Common myeloid progenitor, CD34-positive (primary cell): ENCODE measurements around the gene MFRP.

Experiments used
- CTCF ChIA-PET: fragments of 350-600 bp; sonication (Branson Sonifier 250); formaldehyde crosslinking; loops from one replicate; lab custom pipeline; 2021; ENCODE audit warnings: antibody characterized with exemption; lab: Charles Lee
- POLR2A ChIA-PET: fragments of 350-600 bp; sonication (Branson Sonifier 250); formaldehyde crosslinking; loops from one replicate; lab custom pipeline; 2021; ENCODE audit warnings: antibody characterized with exemption; lab: Charles Lee
- DNase-seq, 3 donors: peaks; one replicate each; pipeline versions ENCODE4 v3.0.0 to v3.0.0-alpha.2; 2013
- H3K27ac ChIP-seq, 2 experiments: 1 replicate in 1 of 2; 2 replicates in 1 of 2; pipeline ENCODE4 v1.7.0; 2013; ENCODE audit warnings: inconsistent platforms in 2 of 2, low read length in 2 of 2, mild to moderate bottlenecking in 2 of 2, low read depth in 1 of 2, moderate library complexity in 1 of 2; ENCODE audit not compliant: severe bottlenecking in 2 of 2, insufficient read depth in 1 of 2, poor library complexity in 1 of 2
- H3K27me3 ChIP-seq, 5 experiments: replicated peaks in 2 of 5; 1 replicate in 3 of 5; 2 replicates in 2 of 5; pipeline versions ENCODE4 v1.6.1 to v1.7.0; 2013; ENCODE audit warnings: low read length in 4 of 5, mild to moderate bottlenecking in 2 of 5, moderate library complexity in 2 of 5, inconsistent platforms in 1 of 5; ENCODE audit not compliant: insufficient read depth in 5 of 5, control insufficient read depth in 4 of 5
- H3K36me3 ChIP-seq, 4 experiments: 1 replicate in 2 of 4; 2 replicates in 2 of 4; pipeline versions ENCODE4 v1.6.1 to v1.7.0; 2013; ENCODE audit warnings: low read length in 3 of 4, control low read depth in 1 of 4, mild to moderate bottlenecking in 1 of 4; ENCODE audit not compliant: control insufficient read depth in 4 of 4, insufficient read depth in 4 of 4
- H3K4me1 ChIP-seq, 4 experiments: 1 replicate in 3 of 4; 2 replicates in 1 of 4; pipeline versions ENCODE4 v1.6.1 to v1.7.1; 2013; ENCODE audit warnings: low read length in 3 of 4, mild to moderate bottlenecking in 3 of 4, control low read depth in 1 of 4, inconsistent platforms in 1 of 4, moderate library complexity in 1 of 4; ENCODE audit not compliant: control insufficient read depth in 4 of 4, insufficient read depth in 4 of 4; ENCODE audit errors: control extremely low read depth in 1 of 4
- H3K4me3 ChIP-seq, 7 experiments: 1 replicate in 4 of 7; 2 replicates in 3 of 7; pipeline versions ENCODE4 v1.5.1 to v1.7.0; 2013; ENCODE audit warnings: mild to moderate bottlenecking in 7 of 7, low read length in 6 of 7, moderate library complexity in 6 of 7, inconsistent platforms in 2 of 7, low read depth in 2 of 7, control low read depth in 1 of 7; ENCODE audit not compliant: insufficient read depth in 4 of 7, control insufficient read depth in 1 of 7; ENCODE audit errors: extremely low read depth in 1 of 7
- H3K9me3 ChIP-seq, 5 experiments: 1 replicate in 4 of 5; 2 replicates in 1 of 5; pipeline versions ENCODE4 v1.6.1 to v1.7.1; 2013; ENCODE audit warnings: low read length in 4 of 5, mild to moderate bottlenecking in 2 of 5, inconsistent platforms in 1 of 5, low read depth in 1 of 5, moderate library complexity in 1 of 5; ENCODE audit not compliant: control insufficient read depth in 4 of 5, insufficient read depth in 2 of 5; ENCODE audit errors: control extremely low read depth in 1 of 5
- WGBS: methylation state at CpG from one replicate; pipeline ENCODE4 v1.1.5; 2013; ENCODE audit not compliant: insufficient coverage; 5-methylcytosine and 5-hydroxymethylcytosine counted together

MFRP gene

DNA sequence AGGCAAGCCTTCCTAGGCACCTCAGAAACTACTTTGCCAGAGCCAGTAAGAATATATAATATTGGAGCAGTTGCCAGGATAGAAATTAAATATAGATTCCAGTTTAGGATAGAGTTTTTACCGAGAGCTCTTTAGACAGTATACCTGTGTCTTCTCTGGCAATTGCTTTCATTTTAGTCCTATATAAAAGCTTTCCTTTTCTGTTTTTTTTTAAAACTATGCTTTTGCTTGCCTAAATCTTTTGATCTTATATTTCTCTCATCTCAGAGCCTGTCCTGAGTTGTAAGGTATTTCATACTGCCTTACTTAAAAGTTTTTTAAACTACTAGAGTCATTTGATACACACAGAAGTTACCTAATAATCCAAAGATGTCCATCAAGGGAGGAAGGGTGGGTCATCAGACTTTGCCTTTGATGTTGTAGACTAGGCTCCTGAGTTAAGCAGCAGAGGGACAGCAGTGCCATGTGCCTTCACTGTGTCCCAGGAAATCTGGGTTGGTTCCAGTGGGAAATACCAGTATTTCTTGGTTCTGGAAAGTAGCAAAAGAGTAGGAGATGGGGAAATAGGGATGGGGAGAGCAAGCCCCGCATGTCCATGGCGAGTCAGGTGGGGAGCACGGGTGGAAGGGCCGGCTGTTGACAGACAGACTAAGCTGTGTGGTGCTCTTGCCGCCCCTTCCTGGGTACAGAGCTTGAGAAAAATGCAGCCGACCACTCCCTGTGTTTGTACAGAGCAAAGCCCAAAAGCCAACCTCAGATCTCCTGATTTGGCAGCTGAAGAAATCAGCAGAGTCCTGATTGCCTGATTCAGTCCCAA is 40.7 kb downstream of the MFRP start:
- Histone ChIP-seq H3K4me1 (peaks cover 0 to 6% (median 0%) of the 10 kb centered on the region in 4 experiments), H3K4me3 (no peak overlapping the region), H3K27ac (no peak overlapping the region), H3K27me3 (no peaks in the 10 kb centered on the region), H3K36me3 (peaks cover 16 to 42% (median 30%) of the 10 kb centered on the region in 4 experiments), H3K9me3 (no peaks in the 10 kb centered on the region)
- no peak for DNase-seq
- 96% methylated on average over 6 of the region's 7 CpGs for WGBS
- ChIA-PET CTCF (interaction anchor here (1.2 to 4.7 kb wide), 3 partner anchors 12 to 85 kb away, joined by 3 to 25 read pairs (median 20); partner anchors contain the start of gene MCAM), POLR2A (no interaction called here)

DNA sequence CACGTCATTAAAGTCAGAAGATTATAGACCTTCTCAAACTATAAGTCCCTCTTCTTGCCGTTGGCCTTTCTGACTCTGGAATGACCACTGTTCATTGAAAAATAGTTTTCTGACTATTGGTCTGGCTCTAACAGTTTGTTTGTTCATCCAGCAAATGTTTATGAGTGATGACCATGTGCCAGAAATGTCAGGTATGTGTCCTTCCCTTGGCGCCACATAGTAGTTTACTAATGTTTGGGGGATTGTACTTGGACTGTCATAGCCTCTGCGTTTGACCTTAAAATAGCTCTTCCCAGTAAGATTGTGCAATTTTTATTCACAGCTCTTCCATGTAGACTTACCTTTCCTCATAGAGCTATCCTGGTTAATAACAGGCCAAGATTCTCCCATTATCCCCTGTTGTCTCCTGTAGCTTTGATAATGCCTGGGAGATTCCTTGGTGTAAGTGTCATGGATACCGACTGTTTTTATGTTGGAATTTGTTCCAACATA is 43.2 kb downstream of the MFRP start:
- ChIA-PET CTCF (interaction anchor here (1.2 kb wide), 1 partner anchor 20 kb away, joined by 4 read pairs; no protein-coding TSS in a partner anchor), POLR2A (no interaction called here)
- DNase-seq = no peak
- WGBS = 100% methylated on average over 1 of the region's 5 CpGs
- H3K36me3 ChIP-seq = peaks cover 22 to 67% (median 47%) of the 10 kb centered on the region in 4 experiments
- H3K4me1 ChIP-seq = peaks cover 0 to 6% (median 0%) of the 10 kb centered on the region in 4 experiments
- no peaks in the 10 kb centered on the region for H3K27me3 ChIP-seq
- no peak overlapping the region for H3K27ac ChIP-seq
- no peaks in the 10 kb centered on the region for H3K9me3 ChIP-seq
- no peak overlapping the region for H3K4me3 ChIP-seq

DNA sequence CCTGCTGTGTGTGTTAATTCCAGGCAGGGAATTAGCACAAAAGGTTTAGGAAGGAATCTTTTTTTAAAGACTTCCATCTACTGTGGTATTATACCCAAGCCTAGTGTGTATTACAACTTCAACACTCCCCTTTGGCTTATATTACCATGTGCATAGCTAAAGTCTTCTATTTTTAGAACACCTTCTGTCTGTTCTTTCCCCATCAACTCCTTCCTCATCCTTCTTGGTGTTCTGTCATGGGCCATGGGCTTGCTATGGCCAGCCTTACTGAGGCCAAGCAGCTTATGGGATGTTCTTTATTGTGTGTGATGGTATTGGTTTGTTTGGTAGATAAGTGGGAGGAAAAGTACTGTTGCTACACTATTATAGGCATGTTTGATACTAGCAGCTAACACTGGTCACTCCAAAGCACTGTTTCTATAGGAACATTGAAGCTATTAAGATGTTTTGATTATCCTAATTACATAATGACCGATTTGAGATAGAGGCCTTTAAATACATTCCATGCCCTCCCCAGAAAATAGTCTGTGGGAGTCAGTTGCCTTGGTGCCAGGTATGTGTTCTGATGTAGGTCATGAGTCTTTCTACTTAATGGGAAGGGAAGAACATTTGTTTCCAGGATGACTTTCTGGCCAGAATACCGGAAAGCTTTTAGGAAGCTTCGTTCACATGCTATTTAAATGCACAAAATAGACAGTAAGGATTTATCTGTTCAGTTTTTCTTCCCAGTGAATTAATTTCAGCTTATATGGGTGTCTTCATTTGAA is 46.1 kb downstream of the MFRP start:
- CTCF ChIA-PET = interaction anchor here (1.0 to 1.7 kb wide), 5 partner anchors 9 to 160 kb away, joined by 3 to 5 read pairs (median 3); no protein-coding TSS in a partner anchor
- H3K27ac ChIP-seq = no peak overlapping the region

DNA sequence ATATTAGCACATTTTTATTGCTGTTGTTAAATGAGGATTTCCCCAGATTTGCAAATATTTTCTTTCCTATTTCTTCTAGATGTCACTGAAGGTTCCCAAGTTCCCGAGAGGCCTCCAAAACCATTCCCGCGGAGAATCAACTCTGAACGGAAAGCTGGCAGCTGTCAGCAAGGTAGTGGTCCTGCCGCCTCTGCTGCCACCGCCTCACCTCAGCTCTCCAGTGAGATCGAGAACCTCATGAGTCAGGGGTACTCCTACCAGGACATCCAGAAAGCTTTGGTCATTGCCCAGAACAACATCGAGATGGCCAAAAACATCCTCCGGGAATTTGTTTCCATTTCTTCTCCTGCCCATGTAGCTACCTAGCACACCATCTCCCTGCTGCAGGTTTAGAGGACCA is 47.1 kb downstream of the MFRP start:
- H3K4me1 ChIP-seq = no peaks in the 10 kb centered on the region
- DNase-seq = no peak
- no peak overlapping the region for H3K4me3 ChIP-seq
- H3K27ac ChIP-seq = no peak overlapping the region
- H3K36me3 ChIP-seq = peaks cover 29 to 78% (median 53%) of the 10 kb centered on the region in 4 experiments
- CTCF ChIA-PET = interaction anchor here (1.0 to 2.9 kb wide), 4 partner anchors 16 to 159 kb away, joined by 3 to 9 read pairs (median 3); no protein-coding TSS in a partner anchor
- 95% methylated on average over 9 of the region's 9 CpGs for WGBS
- H3K9me3 ChIP-seq = no peaks in the 10 kb centered on the region
- POLR2A ChIA-PET = interaction anchor here (0.5 kb wide), 1 partner anchor 1691 kb away, joined by 4 read pairs; no protein-coding TSS in a partner anchor
- H3K27me3 ChIP-seq = no peaks in the 10 kb centered on the region

More for the DNA sequence above, 46.1 kb downstream of the MFRP start:
- POLR2A ChIA-PET = no interaction called here
- Histone ChIP-seq H3K4me3 (no peak overlapping the region), H3K36me3 (peaks cover 32 to 78% (median 55%) of the 10 kb centered on the region in 4 experiments), H3K9me3 (no peaks in the 10 kb centered on the region), H3K27me3 (no peaks in the 10 kb centered on the region), H3K4me1 (no peaks in the 10 kb centered on the region)
- WGBS = 100% methylated on average over 1 of the region's 3 CpGs
- DNase-seq = no peak

DNA sequence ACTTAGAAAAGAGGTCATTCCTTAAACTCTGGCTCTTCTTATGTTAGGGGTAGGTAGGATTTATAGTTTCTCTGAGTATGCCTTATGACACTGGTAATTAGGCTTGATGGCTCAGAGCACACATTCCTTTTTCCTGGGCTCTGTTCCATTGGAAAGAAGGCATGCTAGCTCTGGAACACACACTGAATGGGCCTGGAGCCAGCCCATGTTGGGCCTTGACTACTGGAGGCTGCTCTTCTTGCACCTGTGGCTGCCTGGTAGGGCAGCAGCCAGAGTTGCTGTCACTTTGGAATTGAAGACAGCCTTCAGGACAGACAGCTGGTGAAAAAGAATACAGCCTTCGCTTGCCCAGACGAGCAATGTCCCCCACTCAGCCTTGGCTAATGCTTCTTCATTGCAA is 47.8 kb downstream of the MFRP start:
- CTCF ChIA-PET = interaction anchor here (2.9 kb wide), 1 partner anchor 25 kb away, joined by 9 read pairs; no protein-coding TSS in a partner anchor
- H3K36me3 ChIP-seq = peaks cover 26 to 71% (median 50%) of the 10 kb centered on the region in 4 experiments
- no CpG with 5 or more reads among the region's 2 CpGs for WGBS
- POLR2A ChIA-PET = no interaction called here
- no peaks in the 10 kb centered on the region for H3K27me3 ChIP-seq
- DNase-seq = no peak
- no peaks in the 10 kb centered on the region for H3K4me1 ChIP-seq
- no peaks in the 10 kb centered on the region for H3K9me3 ChIP-seq
- H3K4me3 ChIP-seq = no peak overlapping the region
- H3K27ac ChIP-seq = no peak overlapping the region

DNA sequence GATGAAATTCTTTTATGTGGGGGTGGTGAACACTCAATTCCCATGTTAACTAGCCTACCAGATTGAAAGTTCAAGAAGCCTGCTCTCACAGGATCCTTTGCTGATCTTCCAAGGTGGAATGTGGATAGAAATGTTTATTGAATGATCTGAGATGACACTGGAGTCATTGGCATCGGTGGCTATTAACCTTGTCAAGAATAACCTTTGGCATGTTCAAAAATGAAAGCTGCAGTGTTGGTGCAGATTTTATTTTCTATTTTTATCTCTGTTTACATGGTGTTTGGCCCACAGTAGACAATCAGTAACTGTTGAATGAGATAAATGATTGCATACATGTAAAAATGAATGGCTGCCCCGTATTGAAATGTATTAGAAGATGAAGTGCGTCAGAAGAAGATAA is 48.6 kb downstream of the MFRP start:
- Histone ChIP-seq H3K9me3 (no peaks in the 10 kb centered on the region), H3K27ac (no peak overlapping the region), H3K4me1 (no peaks in the 10 kb centered on the region), H3K4me3 (no peak overlapping the region), H3K27me3 (no peaks in the 10 kb centered on the region), H3K36me3 (peaks cover 23 to 64% (median 44%) of the 10 kb centered on the region in 4 experiments)
- ChIA-PET CTCF (interaction anchor here (0.8 to 2.9 kb wide), 3 partner anchors 11 to 26 kb away, joined by 3 to 9 read pairs (median 3); no protein-coding TSS in a partner anchor), POLR2A (no interaction called here)
- 90% methylated on average over 3 of the region's 3 CpGs for WGBS
- DNase-seq = no peak
